T-cell (primary cell): Measurements from ENCODE around the gene SEPTIN7. TPM values are rescaled to one million over a fixed set of nuclear protein-coding genes. Genes with fewer than 3 reads are reported as not detected.
A peak's percentile ranks its signal among the peaks of the same experiment; 100 is the strongest.

Experiments
- ATAC-seq, 4 experiments: fragments of 200-7000 bp in 3 of 4; fragments of 150-1000 bp in 1 of 4; cut with Tn5 transposase; replicated peaks in 1 of 4; 1 replicate in 3 of 4; 2 replicates in 1 of 4; pipeline ENCODE4 v1.10.0; 2021; ENCODE audit warnings: moderate library complexity in 3 of 4, mild to moderate bottlenecking in 2 of 4, moderate number of reproducible peaks in 1 of 4
- CTCF ChIA-PET, 2 donors: fragments of 300-600 bp; sonication (Branson Sonifier 250); formaldehyde crosslinking; loops; one replicate each; lab custom pipeline; 2022; ENCODE audit warnings: antibody characterized with exemption in 2 of 2; lab: Charles Lee
- POLR2A ChIA-PET, 2 donors: fragments of 300-600 bp; sonication (Branson Sonifier 250); formaldehyde crosslinking; loops; one replicate each; lab custom pipeline; 2022; ENCODE audit warnings: antibody characterized with exemption in 2 of 2; lab: Charles Lee
- DNase-seq, 35 experiments: peaks; one replicate each; pipeline versions ENCODE4 v3.0.0 to v3.0.0-alpha.2; 2013 to 2023
- H3K27ac ChIP-seq: one replicate; pipeline ENCODE4 v1.5.1; 2013; ENCODE audit warnings: low read length
- H3K27me3 ChIP-seq, 2 experiments: replicated peaks in 1 of 2; 1 replicate in 1 of 2; 2 replicates in 1 of 2; pipeline versions ENCODE4 v1.6.1 to v1.7.0; 2013; ENCODE audit warnings: low read length in 1 of 2, mixed read lengths in 1 of 2; ENCODE audit not compliant: control insufficient read depth in 2 of 2, insufficient read depth in 2 of 2; ENCODE audit errors: extremely low read depth in 1 of 2
- H3K36me3 ChIP-seq, 2 donors: 1 replicate in 1 of 2; 2 replicates in 1 of 2; pipeline versions ENCODE4 v1.6.1 to v1.7.0; 2013; ENCODE audit warnings: low read length in 1 of 2; ENCODE audit not compliant: control insufficient read depth in 2 of 2, insufficient read depth in 1 of 2; ENCODE audit errors: extremely low read depth in 1 of 2
- H3K4me1 ChIP-seq, 2 experiments: 1 replicate in 1 of 2; 2 replicates in 1 of 2; pipeline versions ENCODE4 v1.6.1 to v1.7.0; 2013; ENCODE audit warnings: low read length in 2 of 2, mixed read lengths in 1 of 2; ENCODE audit not compliant: insufficient read depth in 2 of 2, control insufficient read depth in 1 of 2; ENCODE audit errors: extremely low read depth in 1 of 2
- H3K4me3 ChIP-seq, 2 donors: 1 replicate in 1 of 2; 2 replicates in 1 of 2; pipeline versions ENCODE4 v1.5.1 to v1.7.0; 2013; ENCODE audit warnings: mild to moderate bottlenecking in 2 of 2, low read length in 1 of 2, moderate library complexity in 1 of 2; ENCODE audit not compliant: control insufficient read depth in 1 of 2; ENCODE audit errors: extremely low read depth in 1 of 2
- H3K9me3 ChIP-seq: 2 replicates; pipeline ENCODE4 v1.7.0; 2013
- H3K27ac Mint-ChIP-seq, 2 donors: one replicate each; pipeline ENCODE4 v1.8.0; 2020 to 2021; ENCODE audit warnings: mild to moderate bottlenecking in 2 of 2, mixed read lengths in 2 of 2
- H3K27me3 Mint-ChIP-seq, 2 donors: one replicate each; pipeline ENCODE4 v1.8.0; 2021 to 2022; ENCODE audit warnings: mixed read lengths in 2 of 2
- H3K36me3 Mint-ChIP-seq: one replicate; pipeline ENCODE4 v1.8.0; 2021; ENCODE audit warnings: mixed read lengths
- H3K4me1 Mint-ChIP-seq, 3 donors: one replicate each; pipeline ENCODE4 v1.8.0; 2020 to 2022; ENCODE audit warnings: mixed read lengths in 3 of 3, mild to moderate bottlenecking in 1 of 3
- H3K4me3 Mint-ChIP-seq, 3 donors: one replicate each; pipeline ENCODE4 v1.8.0; 2020 to 2022; ENCODE audit warnings: mild to moderate bottlenecking in 3 of 3, mixed read lengths in 3 of 3, moderate library complexity in 3 of 3
- H3K9me3 Mint-ChIP-seq, 3 donors: one replicate each; pipeline ENCODE4 v1.8.0; 2020 to 2022; ENCODE audit warnings: mixed read lengths in 3 of 3
- WGBS: methylation state at CpG from one replicate; pipeline ENCODE4 v1.1.5; 2013; ENCODE audit warnings: missing lambda C conversion rate; ENCODE audit not compliant: insufficient coverage; 5-methylcytosine and 5-hydroxymethylcytosine counted together
- total RNA-seq, 35 experiments: library from RNA in 6 of 35; stranded (reverse) in 6 of 35; fragments of 120-200 nt in 1 of 35; gene quantifications; one replicate each; pipeline versions ENCODE4 v1.2.1 to v1.2.4 and lab custom pipeline; 2013 to 2026

The SEPTIN7 gene
- total RNA-seq, 5 donors from 2014 or later (not counting 1 experiment from before 2014, with no cell fraction given): 181 to 231 (median 200) TPM

DNA sequence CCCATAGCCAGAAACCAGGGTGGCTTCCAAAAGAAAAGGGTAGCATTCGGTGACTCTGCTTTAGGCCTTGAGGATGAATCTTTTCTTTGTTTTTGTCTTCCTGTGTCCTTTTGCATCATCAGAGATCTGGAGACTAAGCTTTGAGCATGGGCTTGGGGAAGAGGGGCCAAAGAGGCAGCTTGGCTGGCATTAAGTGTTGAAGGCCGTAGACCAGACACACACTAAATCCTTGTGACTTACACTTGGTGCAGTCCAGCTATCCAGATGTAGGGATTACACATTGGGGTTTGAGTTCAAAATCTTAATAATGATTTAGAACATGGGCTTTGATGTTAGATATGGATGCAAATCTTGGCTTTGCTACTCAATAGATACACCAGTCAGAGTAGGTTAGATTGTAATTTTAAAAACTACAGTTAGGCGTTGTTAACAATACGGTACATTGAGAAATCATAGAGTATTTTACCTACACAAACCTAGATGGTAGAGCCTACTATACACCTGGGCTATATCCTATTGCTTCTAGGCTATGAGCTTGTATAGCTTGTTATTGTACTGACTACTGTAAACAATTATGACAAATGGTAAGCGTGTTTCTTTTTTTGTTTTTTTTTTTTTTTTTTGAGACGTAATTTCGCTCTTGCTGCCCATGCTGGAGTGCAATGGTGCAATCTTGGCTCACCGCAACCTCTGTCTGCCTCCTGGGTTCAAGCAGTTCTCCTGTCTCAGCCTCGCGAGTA lies 3.5 kb downstream of the SEPTIN7 start:
- Histone ChIP-seq H3K4me1 (peaks cover 23 to 36% of the 10 kb centered on the region in 2 experiments), H3K27ac (no peak overlapping the region), H3K27me3 (no peaks in the 10 kb centered on the region), H3K4me3 (no peak overlapping the region), H3K36me3 (no peaks in the 10 kb centered on the region), H3K9me3 (no peaks in the 10 kb centered on the region)
- 96% methylated on average over 4 of the region's 10 CpGs for WGBS
- DNase-seq (peak in 1 of 35 experiments; percentile 5), ATAC-seq (no peak)
- ChIA-PET CTCF (interaction anchor here (0.6 to 1.4 kb wide), 8 partner anchors 16 to 272 kb away, joined by 3 to 5 read pairs (median 4); no protein-coding TSS in a partner anchor), POLR2A (interaction anchor here (0.6 to 1.6 kb wide), 6 partner anchors 8 to 149 kb away, joined by 3 to 6 read pairs (median 4); partner anchors contain the start of gene HERPUD2 (in 1 of the 2))
- Mint-ChIP-seq H3K4me1 (peaks cover 67 to 73% (median 72%) of the 10 kb centered on the region in 3 donors), H3K27me3 (no peaks in the 10 kb centered on the region), H3K9me3 (no peaks in the 10 kb centered on the region), H3K4me3 (peak overlapping the region; percentile 22 to 97 (median 55)), H3K27ac (peak overlapping the region; percentile 0 to 79), H3K36me3 (peaks cover 23% of the 10 kb centered on the region)

DNA sequence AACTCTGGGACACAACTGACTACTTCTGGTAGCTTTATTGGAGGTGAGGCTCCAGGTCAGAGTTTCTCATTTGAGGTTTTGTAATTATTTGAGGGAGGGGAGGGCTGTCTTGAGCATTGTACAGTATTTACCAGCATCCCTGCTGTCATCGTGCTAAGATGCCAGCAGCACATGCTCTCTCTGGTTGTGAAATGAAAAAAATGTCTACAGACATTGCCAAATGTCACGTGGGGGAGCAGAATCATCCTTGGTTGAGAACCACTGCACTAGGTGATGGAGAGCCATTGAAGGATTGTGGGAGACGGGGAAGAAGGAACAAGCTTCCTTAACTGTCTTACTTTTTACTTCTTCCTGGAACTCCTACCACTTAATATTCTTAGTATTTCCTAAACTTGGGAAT lies 5.0 kb downstream of the SEPTIN7 start:
- Mint-ChIP-seq H3K9me3 (peaks cover 0 to 5% (median 0%) of the 10 kb centered on the region in 3 donors), H3K36me3 (peaks cover 33% of the 10 kb centered on the region), H3K27me3 (no peaks in the 10 kb centered on the region), H3K27ac (peak overlapping the region; percentile 41 to 60), H3K4me1 (peaks cover 77 to 81% (median 80%) of the 10 kb centered on the region in 3 donors), H3K4me3 (peak overlapping the region in 2 of 3 donors; percentile 29 to 39)
- ChIA-PET CTCF (interaction anchor here (0.6 to 1.4 kb wide), 4 partner anchors 78 to 159 kb away, joined by 3 to 4 read pairs (median 4); no protein-coding TSS in a partner anchor), POLR2A (interaction anchor here in 1 of 2 donors (0.6 kb wide), 1 partner anchor 76 kb away, joined by 4 read pairs; no protein-coding TSS in a partner anchor)
- 21% methylated on average over 2 of the region's 3 CpGs for WGBS
- no peaks in the 10 kb centered on the region for H3K36me3 ChIP-seq
- DNase-seq (peak in 1 of 35 experiments; percentile 28), ATAC-seq (no peak)
- H3K27me3 ChIP-seq: no peaks in the 10 kb centered on the region
- H3K4me3 ChIP-seq: no peak overlapping the region
- H3K27ac ChIP-seq: no peak overlapping the region
- no peaks in the 10 kb centered on the region for H3K9me3 ChIP-seq
- H3K4me1 ChIP-seq: peaks cover 25 to 33% of the 10 kb centered on the region in 2 experiments

GRCh38 chr7:35816514-35816913 lies 15.7 kb downstream of the SEPTIN7 start:
- peaks cover 26 to 36% (median 27%) of the 10 kb centered on the region in 3 donors for H3K9me3 Mint-ChIP-seq
- H3K27ac Mint-ChIP-seq: no peak overlapping the region
- ATAC-seq (no peak), DNase-seq (no peak)
- ChIA-PET CTCF (interaction anchor here (0.5 to 1.0 kb wide), 2 partner anchors 8 to 552 kb away, joined by 3 to 4 read pairs; no protein-coding TSS in a partner anchor), POLR2A (interaction anchor here in 1 of 2 donors (0.7 kb wide), 1 partner anchor 20 kb away, joined by 4 read pairs; no protein-coding TSS in a partner anchor)
- peaks cover 74 to 90% (median 90%) of the 10 kb centered on the region in 3 donors for H3K4me1 Mint-ChIP-seq
- Histone ChIP-seq H3K27ac (no peak overlapping the region), H3K4me1 (peaks cover 0 to 12% of the 10 kb centered on the region in 2 experiments), H3K27me3 (no peaks in the 10 kb centered on the region), H3K9me3 (peaks cover 18% of the 10 kb centered on the region), H3K36me3 (no peaks in the 10 kb centered on the region), H3K4me3 (no peak overlapping the region)
- H3K27me3 Mint-ChIP-seq: no peaks in the 10 kb centered on the region
- H3K36me3 Mint-ChIP-seq: peaks cover 62% of the 10 kb centered on the region
- no CpG with 5 or more reads among the region's 1 CpG for WGBS
- H3K4me3 Mint-ChIP-seq: peak overlapping the region in 1 of 3 donors; percentile 10

DNA sequence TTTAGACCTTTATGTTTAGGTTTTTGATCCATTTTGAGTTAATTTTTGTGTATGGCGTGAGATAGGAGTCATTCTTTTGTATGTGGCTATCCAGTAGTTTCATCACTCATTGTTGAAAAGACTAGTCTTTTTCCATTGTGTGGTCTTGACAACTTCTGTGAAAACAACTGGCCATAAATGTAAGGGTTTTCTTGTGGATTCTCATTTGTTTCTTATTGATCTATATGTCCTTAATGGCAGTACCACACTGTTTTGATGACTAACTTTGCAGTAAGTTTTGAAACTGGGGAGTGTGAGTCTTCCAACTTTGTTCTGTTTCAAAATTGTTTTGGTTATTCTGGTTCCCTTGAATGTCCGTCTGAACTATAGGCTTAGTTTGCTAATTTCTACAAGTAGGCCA lies 16.3 kb downstream of the SEPTIN7 start:
- ATAC-seq (no peak), DNase-seq (no peak)
- no peak overlapping the region for H3K27ac Mint-ChIP-seq
- H3K9me3 Mint-ChIP-seq: peaks cover 26 to 36% (median 27%) of the 10 kb centered on the region in 3 donors
- Histone ChIP-seq H3K36me3 (no peaks in the 10 kb centered on the region), H3K4me3 (no peak overlapping the region), H3K27ac (no peak overlapping the region), H3K27me3 (no peaks in the 10 kb centered on the region), H3K4me1 (peaks cover 0 to 12% of the 10 kb centered on the region in 2 experiments), H3K9me3 (peaks cover 18% of the 10 kb centered on the region)
- no peaks in the 10 kb centered on the region for H3K27me3 Mint-ChIP-seq
- WGBS: no CpG with 5 or more reads among the region's 2 CpGs
- POLR2A ChIA-PET: no interaction called here
- peaks cover 62% of the 10 kb centered on the region for H3K36me3 Mint-ChIP-seq
- peaks cover 72 to 83% (median 83%) of the 10 kb centered on the region in 3 donors for H3K4me1 Mint-ChIP-seq
- peak overlapping the region in 1 of 3 donors; percentile 10 for H3K4me3 Mint-ChIP-seq
- CTCF ChIA-PET: no interaction called here

GRCh38 chr7:35817930-35818329 lies 17.1 kb downstream of the SEPTIN7 start:
- H3K4me1 ChIP-seq: peaks cover 2 to 16% of the 10 kb centered on the region in 2 experiments
- Mint-ChIP-seq H3K9me3 (peaks cover 26 to 36% (median 27%) of the 10 kb centered on the region in 3 donors), H3K4me1 (peaks cover 67 to 84% (median 84%) of the 10 kb centered on the region in 3 donors), H3K27me3 (no peaks in the 10 kb centered on the region), H3K27ac (peak overlapping the region; percentile 8 to 10), H3K36me3 (peaks cover 68% of the 10 kb centered on the region), H3K4me3 (peak overlapping the region in 1 of 3 donors; percentile 54)
- no peaks in the 10 kb centered on the region for H3K27me3 ChIP-seq
- POLR2A ChIA-PET: no interaction called here
- H3K9me3 ChIP-seq: peaks cover 18% of the 10 kb centered on the region
- ATAC-seq (no peak), DNase-seq (no peak)
- H3K4me3 ChIP-seq: no peak overlapping the region
- H3K27ac ChIP-seq: no peak overlapping the region
- WGBS: no CpG with 5 or more reads among the region's 2 CpGs
- no peaks in the 10 kb centered on the region for H3K36me3 ChIP-seq
- CTCF ChIA-PET: no interaction called here

DNA sequence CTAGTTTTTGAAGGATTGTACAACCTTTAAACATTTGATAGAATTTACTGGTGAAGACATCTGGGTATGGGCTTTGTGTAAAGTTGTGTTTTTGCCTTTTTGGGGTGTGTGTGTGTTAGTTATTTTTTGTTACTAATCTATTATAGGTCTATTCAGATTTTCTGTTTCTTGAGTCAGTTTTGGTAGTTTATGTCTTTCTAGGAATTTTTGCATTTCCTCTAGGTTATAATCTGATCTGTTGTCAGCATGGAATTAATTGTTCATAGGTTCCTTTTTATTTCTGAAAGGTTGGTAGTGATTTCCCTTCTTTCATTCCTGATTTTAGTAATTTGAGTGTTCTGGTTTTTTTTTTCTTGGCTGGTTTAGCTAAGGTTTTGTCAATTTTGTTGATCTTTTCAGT lies 17.7 kb downstream of the SEPTIN7 start:
- no peaks in the 10 kb centered on the region for H3K36me3 ChIP-seq
- peaks cover 18% of the 10 kb centered on the region for H3K9me3 ChIP-seq
- no peak for DNase-seq
- Mint-ChIP-seq H3K36me3 (peaks cover 68% of the 10 kb centered on the region), H3K4me3 (peak overlapping the region in 1 of 3 donors; percentile 54), H3K9me3 (peaks cover 26 to 36% (median 27%) of the 10 kb centered on the region in 3 donors), H3K27me3 (no peaks in the 10 kb centered on the region), H3K4me1 (peaks cover 62 to 79% (median 79%) of the 10 kb centered on the region in 3 donors), H3K27ac (peak overlapping the region; percentile 54 to 74)
- H3K4me1 ChIP-seq: peaks cover 4 to 13% of the 10 kb centered on the region in 2 experiments
- H3K27me3 ChIP-seq: no peaks in the 10 kb centered on the region
- ChIA-PET POLR2A (interaction anchor here in 1 of 2 donors (0.6 kb wide), 1 partner anchor 10 kb away, joined by 8 read pairs; no protein-coding TSS in a partner anchor), CTCF (interaction anchor here in 1 of 2 donors (0.9 kb wide), 1 partner anchor 9 kb away, joined by 3 read pairs; no protein-coding TSS in a partner anchor)
- no peak overlapping the region for H3K27ac ChIP-seq
- no peak for ATAC-seq
- no peak overlapping the region for H3K4me3 ChIP-seq
